ENCODE measurements around the gene COG2. TPM values are rescaled to one million over a fixed set of nuclear protein-coding genes. Genes with fewer than 3 reads are reported as not detected.

COG2 gene
- total and polyA plus RNA-seq, 2 of the 13 experiments (the other 11 are each of a cell fraction or from before 2014, with no cell fraction given) = 16.8 to 36.3 TPM

DNA sequence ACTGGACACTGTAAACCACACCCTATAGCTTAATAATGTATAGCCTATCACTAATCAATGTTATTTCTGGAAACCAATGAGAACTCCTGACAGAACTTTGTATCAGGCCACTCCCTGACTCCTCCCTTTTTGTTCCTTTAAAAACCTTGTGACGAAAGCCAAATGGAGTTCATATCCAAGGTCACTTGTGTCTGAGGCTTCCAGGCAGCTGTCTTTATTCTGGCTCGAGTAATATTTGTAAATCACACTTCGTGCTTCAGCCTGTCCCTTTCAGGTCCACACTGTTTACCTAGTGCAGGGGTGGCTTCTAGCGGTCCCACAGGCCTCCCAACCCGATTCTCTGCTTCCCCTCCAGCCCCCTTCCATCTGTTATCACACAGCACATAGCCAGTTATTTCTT lies 88.7 kb downstream of the COG2 start (continued):
- TF ChIP-seq, protein P1, sequence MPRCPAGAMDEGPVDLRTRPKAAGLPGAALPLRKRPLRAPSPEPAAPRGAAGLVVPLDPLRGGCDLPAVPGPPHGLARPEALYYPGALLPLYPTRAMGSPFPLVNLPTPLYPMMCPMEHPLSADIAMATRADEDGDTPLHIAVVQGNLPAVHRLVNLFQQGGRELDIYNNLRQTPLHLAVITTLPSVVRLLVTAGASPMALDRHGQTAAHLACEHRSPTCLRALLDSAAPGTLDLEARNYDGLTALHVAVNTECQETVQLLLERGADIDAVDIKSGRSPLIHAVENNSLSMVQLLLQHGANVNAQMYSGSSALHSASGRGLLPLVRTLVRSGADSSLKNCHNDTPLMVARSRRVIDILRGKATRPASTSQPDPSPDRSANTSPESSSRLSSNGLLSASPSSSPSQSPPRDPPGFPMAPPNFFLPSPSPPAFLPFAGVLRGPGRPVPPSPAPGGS (CRISPR knock-in tag; IDR thresholded peaks at IDR 0.05) = no peak
- TF ChIP-seq POGZ (CRISPR knock-in tag; IDR thresholded peaks at IDR 0.05) (no peak), BORCS8-MEF2B (CRISPR knock-in tag; IDR thresholded peaks at IDR 0.05) (no peak), ATF7 (IDR thresholded peaks at IDR 0.05) (no peak), ATF7 (CRISPR knock-in tag; IDR thresholded peaks at IDR 0.05) (no peak), ZBTB21 (CRISPR knock-in tag; IDR thresholded peaks at IDR 0.05) (no peak), TCF7L2 (IDR thresholded peaks at IDR 0.05; ENCODE audit: low read depth, low read length) (no peak), MIER3 (CRISPR knock-in tag; IDR thresholded peaks at IDR 0.05; ENCODE audit: borderline replicate concordance) (peak; percentile 31; the same call in 1 of the 2 replicates), ZNF451 (CRISPR knock-in tag; IDR thresholded peaks at IDR 0.05) (no peak), ZBTB42 (CRISPR knock-in tag; IDR thresholded peaks at IDR 0.05) (no peak), KLF9 (CRISPR knock-in tag; IDR thresholded peaks at IDR 0.05; ENCODE audit: low read depth) (no peak), ZNF17 (CRISPR knock-in tag; IDR thresholded peaks at IDR 0.05) (no peak)
- TF ChIP-seq, protein P2, sequence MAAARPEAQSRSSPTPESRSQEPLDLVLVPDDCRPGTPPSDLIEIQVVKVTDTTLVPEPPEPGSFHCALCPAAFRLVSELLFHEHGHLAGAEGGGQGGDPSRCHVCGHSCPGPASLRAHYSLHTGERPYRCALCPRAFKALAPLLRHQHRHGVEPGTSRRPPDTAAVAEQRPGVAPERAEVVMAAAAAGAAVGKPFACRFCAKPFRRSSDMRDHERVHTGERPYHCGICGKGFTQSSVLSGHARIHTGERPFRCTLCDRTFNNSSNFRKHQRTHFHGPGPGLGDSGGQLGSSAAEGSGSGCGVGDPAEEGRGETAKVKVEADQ (CRISPR knock-in tag; IDR thresholded peaks at IDR 0.05; ENCODE audit: borderline replicate concordance) = no peak
- TF ChIP-seq, protein P3, sequence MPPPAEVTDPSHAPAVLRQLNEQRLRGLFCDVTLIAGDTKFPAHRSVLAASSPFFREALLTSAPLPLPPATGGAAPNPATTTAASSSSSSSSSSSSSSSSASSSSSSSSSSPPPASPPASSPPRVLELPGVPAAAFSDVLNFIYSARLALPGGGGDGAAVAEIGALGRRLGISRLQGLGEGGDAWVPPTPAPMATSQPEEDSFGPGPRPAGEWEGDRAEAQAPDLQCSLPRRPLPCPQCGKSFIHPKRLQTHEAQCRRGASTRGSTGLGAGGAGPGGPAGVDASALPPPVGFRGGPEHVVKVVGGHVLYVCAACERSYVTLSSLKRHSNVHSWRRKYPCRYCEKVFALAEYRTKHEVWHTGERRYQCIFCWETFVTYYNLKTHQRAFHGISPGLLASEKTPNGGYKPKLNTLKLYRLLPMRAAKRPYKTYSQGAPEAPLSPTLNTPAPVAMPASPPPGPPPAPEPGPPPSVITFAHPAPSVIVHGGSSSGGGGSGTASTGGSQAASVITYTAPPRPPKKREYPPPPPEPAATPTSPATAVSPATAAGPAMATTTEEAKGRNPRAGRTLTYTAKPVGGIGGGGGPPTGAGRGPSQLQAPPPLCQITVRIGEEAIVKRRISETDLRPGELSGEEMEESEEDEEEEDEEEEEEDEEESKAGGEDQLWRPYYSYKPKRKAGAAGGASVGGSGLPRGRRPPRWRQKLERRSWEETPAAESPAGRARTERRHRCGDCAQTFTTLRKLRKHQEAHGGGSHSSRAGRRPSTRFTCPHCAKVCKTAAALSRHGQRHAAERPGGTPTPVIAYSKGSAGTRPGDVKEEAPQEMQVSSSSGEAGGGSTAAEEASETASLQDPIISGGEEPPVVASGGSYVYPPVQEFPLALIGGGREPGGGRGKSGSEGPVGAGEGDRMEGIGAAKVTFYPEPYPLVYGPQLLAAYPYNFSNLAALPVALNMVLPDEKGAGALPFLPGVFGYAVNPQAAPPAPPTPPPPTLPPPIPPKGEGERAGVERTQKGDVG (CRISPR knock-in tag; IDR thresholded peaks at IDR 0.05; ENCODE audit: borderline replicate concordance) = no peak
- TF ChIP-seq, protein P4, sequence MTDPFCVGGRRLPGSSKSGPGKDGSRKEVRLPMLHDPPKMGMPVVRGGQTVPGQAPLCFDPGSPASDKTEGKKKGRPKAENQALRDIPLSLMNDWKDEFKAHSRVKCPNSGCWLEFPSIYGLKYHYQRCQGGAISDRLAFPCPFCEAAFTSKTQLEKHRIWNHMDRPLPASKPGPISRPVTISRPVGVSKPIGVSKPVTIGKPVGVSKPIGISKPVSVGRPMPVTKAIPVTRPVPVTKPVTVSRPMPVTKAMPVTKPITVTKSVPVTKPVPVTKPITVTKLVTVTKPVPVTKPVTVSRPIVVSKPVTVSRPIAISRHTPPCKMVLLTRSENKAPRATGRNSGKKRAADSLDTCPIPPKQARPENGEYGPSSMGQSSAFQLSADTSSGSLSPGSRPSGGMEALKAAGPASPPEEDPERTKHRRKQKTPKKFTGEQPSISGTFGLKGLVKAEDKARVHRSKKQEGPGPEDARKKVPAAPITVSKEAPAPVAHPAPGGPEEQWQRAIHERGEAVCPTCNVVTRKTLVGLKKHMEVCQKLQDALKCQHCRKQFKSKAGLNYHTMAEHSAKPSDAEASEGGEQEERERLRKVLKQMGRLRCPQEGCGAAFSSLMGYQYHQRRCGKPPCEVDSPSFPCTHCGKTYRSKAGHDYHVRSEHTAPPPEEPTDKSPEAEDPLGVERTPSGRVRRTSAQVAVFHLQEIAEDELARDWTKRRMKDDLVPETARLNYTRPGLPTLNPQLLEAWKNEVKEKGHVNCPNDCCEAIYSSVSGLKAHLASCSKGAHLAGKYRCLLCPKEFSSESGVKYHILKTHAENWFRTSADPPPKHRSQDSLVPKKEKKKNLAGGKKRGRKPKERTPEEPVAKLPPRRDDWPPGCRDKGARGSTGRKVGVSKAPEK (CRISPR knock-in tag; IDR thresholded peaks at IDR 0.05; ENCODE audit: borderline replicate concordance) = no peak
- TF ChIP-seq, protein P5, sequence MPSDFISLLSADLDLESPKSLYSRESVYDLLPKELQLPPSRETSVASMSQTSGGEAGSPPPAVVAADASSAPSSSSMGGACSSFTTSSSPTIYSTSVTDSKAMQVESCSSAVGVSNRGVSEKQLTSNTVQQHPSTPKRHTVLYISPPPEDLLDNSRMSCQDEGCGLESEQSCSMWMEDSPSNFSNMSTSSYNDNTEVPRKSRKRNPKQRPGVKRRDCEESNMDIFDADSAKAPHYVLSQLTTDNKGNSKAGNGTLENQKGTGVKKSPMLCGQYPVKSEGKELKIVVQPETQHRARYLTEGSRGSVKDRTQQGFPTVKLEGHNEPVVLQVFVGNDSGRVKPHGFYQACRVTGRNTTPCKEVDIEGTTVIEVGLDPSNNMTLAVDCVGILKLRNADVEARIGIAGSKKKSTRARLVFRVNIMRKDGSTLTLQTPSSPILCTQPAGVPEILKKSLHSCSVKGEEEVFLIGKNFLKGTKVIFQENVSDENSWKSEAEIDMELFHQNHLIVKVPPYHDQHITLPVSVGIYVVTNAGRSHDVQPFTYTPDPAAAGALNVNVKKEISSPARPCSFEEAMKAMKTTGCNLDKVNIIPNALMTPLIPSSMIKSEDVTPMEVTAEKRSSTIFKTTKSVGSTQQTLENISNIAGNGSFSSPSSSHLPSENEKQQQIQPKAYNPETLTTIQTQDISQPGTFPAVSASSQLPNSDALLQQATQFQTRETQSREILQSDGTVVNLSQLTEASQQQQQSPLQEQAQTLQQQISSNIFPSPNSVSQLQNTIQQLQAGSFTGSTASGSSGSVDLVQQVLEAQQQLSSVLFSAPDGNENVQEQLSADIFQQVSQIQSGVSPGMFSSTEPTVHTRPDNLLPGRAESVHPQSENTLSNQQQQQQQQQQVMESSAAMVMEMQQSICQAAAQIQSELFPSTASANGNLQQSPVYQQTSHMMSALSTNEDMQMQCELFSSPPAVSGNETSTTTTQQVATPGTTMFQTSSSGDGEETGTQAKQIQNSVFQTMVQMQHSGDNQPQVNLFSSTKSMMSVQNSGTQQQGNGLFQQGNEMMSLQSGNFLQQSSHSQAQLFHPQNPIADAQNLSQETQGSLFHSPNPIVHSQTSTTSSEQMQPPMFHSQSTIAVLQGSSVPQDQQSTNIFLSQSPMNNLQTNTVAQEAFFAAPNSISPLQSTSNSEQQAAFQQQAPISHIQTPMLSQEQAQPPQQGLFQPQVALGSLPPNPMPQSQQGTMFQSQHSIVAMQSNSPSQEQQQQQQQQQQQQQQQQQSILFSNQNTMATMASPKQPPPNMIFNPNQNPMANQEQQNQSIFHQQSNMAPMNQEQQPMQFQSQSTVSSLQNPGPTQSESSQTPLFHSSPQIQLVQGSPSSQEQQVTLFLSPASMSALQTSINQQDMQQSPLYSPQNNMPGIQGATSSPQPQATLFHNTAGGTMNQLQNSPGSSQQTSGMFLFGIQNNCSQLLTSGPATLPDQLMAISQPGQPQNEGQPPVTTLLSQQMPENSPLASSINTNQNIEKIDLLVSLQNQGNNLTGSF (CRISPR knock-in tag; IDR thresholded peaks at IDR 0.05) = no peak
